Measurements from ENCODE around the gene FGGY. TPM values are rescaled to one million over a fixed set of nuclear protein-coding genes. Genes with fewer than 3 reads are reported as not detected.
"Not testable (repeated sequence)": the region's sequence is repeated elsewhere in the genome, so short reads cannot be mapped to it uniquely, and the experiment has no call there.

The FGGY gene
- total RNA-seq, 1 experiment from 2014 or later = 12.0 TPM

- TF ChIP-seq AFF4 (CRISPR knock-in tag; IDR thresholded peaks at IDR 0.05; ENCODE audit: borderline replicate concordance) (no peak), ZNF138 (CRISPR knock-in tag; conservative IDR thresholded peaks at IDR 0.05) (no peak), ZNF121 (CRISPR knock-in tag; IDR thresholded peaks at IDR 0.05) (no peak), CREB1 (CRISPR knock-in tag; IDR thresholded peaks at IDR 0.05) (no peak), ERG (CRISPR knock-in tag; IDR thresholded peaks at IDR 0.05) (no peak), EMX1 (CRISPR knock-in tag; IDR thresholded peaks at IDR 0.05) (no peak), ESRRA (CRISPR knock-in tag; IDR thresholded peaks at IDR 0.05; ENCODE audit: borderline replicate concordance) (no peak), OVOL2 (CRISPR knock-in tag; IDR thresholded peaks at IDR 0.05; ENCODE audit: borderline replicate concordance) (no peak)
These were observed 1.9 kb downstream of the FGGY start (continued) for GRCh38 chr1:59298710-59299346.

- POLR2A ChIA-PET; H3K27me3 Mint-ChIP-seq (ENCODE audit: low read depth); DNase-seq (ENCODE audit: low spot score); ATAC-seq; CTCF ChIA-PET; H3K4me3 Mint-ChIP-seq; H3K27ac Mint-ChIP-seq: not testable (repeated sequence)
- H3K36me3 Mint-ChIP-seq = peaks cover 21% of the 10 kb centered on the region
- peaks cover 28% of the 10 kb centered on the region for H3K9me3 Mint-ChIP-seq
- peaks cover 31% of the 10 kb centered on the region for H3K4me1 Mint-ChIP-seq
These were observed 2.8 kb downstream of the FGGY start for GRCh38 chr1:59299670-59300069.

- Mint-ChIP-seq H3K4me1 (peaks cover 25% of the 10 kb centered on the region), H3K36me3 (peaks cover 32% of the 10 kb centered on the region), H3K9me3 (peaks cover 41% of the 10 kb centered on the region), H3K4me3 (no peak overlapping the region), H3K27me3 (ENCODE audit: low read depth) (no peaks in the 10 kb centered on the region), H3K27ac (no peak overlapping the region)
- TF ChIP-seq ZNF396 (CRISPR knock-in tag; IDR thresholded peaks at IDR 0.05; ENCODE audit: borderline replicate concordance) = no peak
- TF ChIP-seq ETV6 (CRISPR knock-in tag; IDR thresholded peaks at IDR 0.05) = no peak
- no peak for TF ChIP-seq GRHL2 (CRISPR knock-in tag; IDR thresholded peaks at IDR 0.05; ENCODE audit: insufficient replicate concordance, severe bottlenecking)
- TF ChIP-seq PREB (CRISPR knock-in tag; IDR thresholded peaks at IDR 0.05; ENCODE audit: borderline replicate concordance) = no peak
- TF ChIP-seq FOXP1 (CRISPR knock-in tag; IDR thresholded peaks at IDR 0.05; ENCODE audit: borderline replicate concordance) = no peak
- no peak for TF ChIP-seq ZNF317 (CRISPR knock-in tag; IDR thresholded peaks at IDR 0.05; ENCODE audit: borderline replicate concordance, low read depth)
- no peak for TF ChIP-seq ZNF232 (CRISPR knock-in tag; IDR thresholded peaks at IDR 0.05)
- no peak for TF ChIP-seq MLX (CRISPR knock-in tag; IDR thresholded peaks at IDR 0.05)
- no peak for TF ChIP-seq E2F1 (CRISPR knock-in tag; IDR thresholded peaks at IDR 0.05)
- no peak for TF ChIP-seq ZNF423 (CRISPR knock-in tag; IDR thresholded peaks at IDR 0.05)
- no peak for TF ChIP-seq CREB1 (CRISPR knock-in tag; IDR thresholded peaks at IDR 0.05)
- TF ChIP-seq ERG (CRISPR knock-in tag; IDR thresholded peaks at IDR 0.05) = no peak
- no peak for TF ChIP-seq SMAD4 (CRISPR knock-in tag; IDR thresholded peaks at IDR 0.05)
- TF ChIP-seq NFATC4 (CRISPR knock-in tag; IDR thresholded peaks at IDR 0.05) = no peak
- ATAC-seq (no peak), DNase-seq (ENCODE audit: low spot score) (no peak)
- CTCF ChIA-PET = no interaction called here
- POLR2A ChIA-PET = no interaction called here
These were observed 5.4 kb downstream of the FGGY start for GRCh38 chr1:59302297-59302696.

Measured in WTC11 (cell line).